Renal cortex interstitium (tissue), 11 donors: Measurements from ENCODE around the gene SEMA3A. TPM values are rescaled to one million over a fixed set of nuclear protein-coding genes. Genes with fewer than 3 reads are reported as not detected.
"Not testable (repeated sequence)": the region's sequence is repeated elsewhere in the genome, so short reads cannot be mapped to it uniquely, and the experiment has no call there.

Experiments used
- DNase-seq, 11 donors: peaks; one replicate each; pipeline ENCODE4 v3.0.0-alpha.2; 2013; ENCODE audit warnings: low read depth in 9 of 11, low spot score in 4 of 11; ENCODE audit errors: extremely low read depth in 1 of 11
- polyA plus RNA-seq, 3 donors: library from polyadenylated mRNA; unstranded; fragments of 120-200 nt; gene quantifications; one replicate each; pipeline ENCODE4 v1.2.1, GENCODE V29; 2013; ENCODE audit not compliant: insufficient read length in 3 of 3

The SEMA3A gene
- polyA plus RNA-seq, 3 donors, result 10.8 to 16.4 (median 15.6) TPM

- DNase-seq, result no peak
Measured at GRCh38 chr7:84175461-84175860, 19.1 kb downstream of the SEMA3A start.

- DNase-seq, result no peak
Measured at GRCh38 chr7:84170646-84171045, 23.9 kb downstream of the SEMA3A start.

- DNase-seq, result no peak
Measured at GRCh38 chr7:84162584-84162983, 32.0 kb downstream of the SEMA3A start.

GRCh38 chr7:84162125-84162524, 32.5 kb downstream of the SEMA3A start:
- DNase-seq, result no peak

GRCh38 chr7:84161398-84161797, 33.2 kb downstream of the SEMA3A start:
- no peak for DNase-seq

GRCh38 chr7:84159435-84159834, 35.2 kb downstream of the SEMA3A start:
- DNase-seq, result no peak

- no peak for DNase-seq
Measured at GRCh38 chr7:84157171-84157570, 37.4 kb downstream of the SEMA3A start.

- no peak for DNase-seq
Measured at GRCh38 chr7:84154991-84155781, 39.4 kb downstream of the SEMA3A start.

GRCh38 chr7:84152995-84153394, 41.6 kb downstream of the SEMA3A start:
- DNase-seq, result no peak

- DNase-seq, result not testable (repeated sequence)
Measured at GRCh38 chr7:84150370-84150769, 44.2 kb downstream of the SEMA3A start.

- DNase-seq, result no peak
Measured at GRCh38 chr7:84149573-84149972, 45.0 kb downstream of the SEMA3A start.

- DNase-seq, result no peak
Measured at GRCh38 chr7:84145892-84146291, 48.7 kb downstream of the SEMA3A start.

GRCh38 chr7:84144935-84145334, 49.7 kb downstream of the SEMA3A start:
- DNase-seq, result no peak

GRCh38 chr7:84144480-84144879, 50.1 kb downstream of the SEMA3A start:
- no peak for DNase-seq

- no peak for DNase-seq
Measured at GRCh38 chr7:84142726-84143125, 51.9 kb downstream of the SEMA3A start.

GRCh38 chr7:84139986-84140729, 54.4 kb downstream of the SEMA3A start:
- no peak for DNase-seq

GRCh38 chr7:84138411-84138810, 56.2 kb downstream of the SEMA3A start:
- DNase-seq, result no peak

- no peak for DNase-seq
Measured at GRCh38 chr7:84137812-84138211, 56.8 kb downstream of the SEMA3A start.

- no peak for DNase-seq
Measured at GRCh38 chr7:84136809-84137208, 57.8 kb downstream of the SEMA3A start.

- DNase-seq, result peak in 1 of 11 donors; percentile 16
Measured at GRCh38 chr7:84136336-84136735, 58.3 kb downstream of the SEMA3A start.
